Uterus (tissue), 2 donors: ENCODE data around the gene NEK9.

ENCODE experiments used
- CTCF ChIP-seq, 4 experiments: fragments of 200-600 bp in 2 of 4; fragments of 450-650 bp in 2 of 4; sonication (generic) in 2 of 4; IDR thresholded peaks; one replicate each; pipeline ENCODE4 v1.5.1; 2016 to 2019; ENCODE audit warnings: antibody characterized with exemption in 4 of 4, mild to moderate bottlenecking in 2 of 4, moderate library complexity in 1 of 4
- POLR2A ChIP-seq, 2 donors: fragments of 450-650 bp; IDR thresholded peaks; one replicate each; pipeline ENCODE4 v1.6.1; 2016; ENCODE audit warnings: antibody characterized with exemption in 2 of 2, mild to moderate bottlenecking in 1 of 2, moderate library complexity in 1 of 2

- TF ChIP-seq POLR2A (IDR thresholded peaks at IDR 0.05) (no peak), CTCF (IDR thresholded peaks at IDR 0.05) (no peak)
Measured at GRCh38 chr14:75032939-75033338, 93.9 kb downstream of the NEK9 start.
